Kidney (tissue), 14 donors: Measurements from ENCODE around the gene CYP11A1. TPM values are rescaled to one million over a fixed set of nuclear protein-coding genes. Genes with fewer than 3 reads are reported as not detected.

Source experiments
- DNase-seq, 5 donors: peaks; one replicate each; pipeline ENCODE4 v3.0.0-alpha.2; 2013 to 2020
- FAIRE-seq: peaks from 2 replicates; lab custom pipeline; 2012; peaks lifted over from hg19 to GRCh38; lab: Jason Lieb, UNC
- H3K27ac ChIP-seq, 2 donors: one replicate each; pipeline ENCODE4 v1.7.0; 2013; ENCODE audit warnings: low read depth in 2 of 2, low read length in 2 of 2, inconsistent platforms in 1 of 2
- H3K27me3 ChIP-seq: one replicate; pipeline ENCODE4 v1.7.1; 2013; ENCODE audit warnings: low read length, inconsistent platforms; ENCODE audit not compliant: control insufficient read depth, insufficient read depth
- H3K36me3 ChIP-seq, 3 donors: one replicate each; pipeline versions ENCODE4 v1.7.0 to v1.7.1; 2013; ENCODE audit warnings: low read length in 3 of 3, control low read depth in 1 of 3, inconsistent platforms in 1 of 3; ENCODE audit not compliant: insufficient read depth in 3 of 3, control insufficient read depth in 2 of 3
- H3K4me1 ChIP-seq, 3 donors: one replicate each; pipeline versions ENCODE4 v1.7.0 to v1.7.1; 2013; ENCODE audit warnings: low read length in 3 of 3, inconsistent platforms in 1 of 3, low read depth in 1 of 3; ENCODE audit not compliant: control insufficient read depth in 2 of 3, insufficient read depth in 2 of 3
- H3K4me3 ChIP-seq, 3 donors: one replicate each; pipeline versions ENCODE4 v1.7.0 to v1.8.1; 2013; ENCODE audit warnings: low read length in 3 of 3, control low read depth in 1 of 3, inconsistent platforms in 1 of 3
- H3K9ac ChIP-seq, 3 donors: one replicate each; pipeline versions ENCODE4 v1.7.0 to v1.7.1; 2013; ENCODE audit warnings: low read length in 3 of 3, control low read depth in 1 of 3, inconsistent platforms in 1 of 3
- H3K9me3 ChIP-seq, 3 donors: one replicate each; pipeline versions ENCODE4 v1.7.0 to v1.7.1; 2013; ENCODE audit warnings: low read length in 3 of 3, control low read depth in 1 of 3, inconsistent platforms in 1 of 3; ENCODE audit not compliant: control insufficient read depth in 2 of 3, insufficient read depth in 1 of 3
- CTCF ChIP-seq: IDR thresholded peaks from 3 replicates; pipeline ENCODE4 v1.5.1; 2012; ENCODE audit warnings: mild to moderate bottlenecking, moderate library complexity, borderline replicate concordance; ENCODE audit not compliant: insufficient read depth; ENCODE audit errors: extremely low read depth
- intact Hi-C: fragments of 100-400 bp; cut with DNase I; formaldehyde crosslinking; loops from one replicate; pipeline ENCODE4 v1.11.1; 2022
- polyA plus RNA-seq: library from polyadenylated mRNA; stranded (reverse); fragments of 350-450 nt; fragmentation: Illumina TruSeq; extraction: RNeasy Lipid Tissue Mini Kit (QIAGEN cat#74804); gene quantifications from one replicate; pipeline ENCODE4 v1.2.3, GENCODE V29; 2014; ENCODE audit warnings: low read depth, low replicate concordance; ENCODE audit not compliant: insufficient read depth
- total RNA-seq: library from RNA; stranded (reverse); fragmentation: NEBNext Ultra II Directional; extraction: Animal tissue kit (Norgen Biotek cat#: 25700); gene quantifications from one replicate; pipeline ENCODE4 v1.2.1, GENCODE V29; 2021
- donor health status: control.
- donor health status: control.
- donor health status: control.
- donor health status: control.
- donor health status: control.
- donor health status: DM: yes; HTN: yes; CAD: no.
- donor health status: Normal renal cell carcinoma (clear cell type).

The CYP11A1 gene
- total and polyA plus RNA-seq, 2 donors from 2014 or later: 0.13 to 2.7 TPM

GRCh38 chr15:74320352-74321247, 46.8 kb downstream of the CYP11A1 start:
- FAIRE-seq (no peak), DNase-seq (peak in 4 of 5 donors; percentile 68 to 82 (median 72))
- Histone ChIP-seq H3K9ac (no peak overlapping the region), H3K27ac (no peak overlapping the region), H3K36me3 (no peaks in the 10 kb centered on the region), H3K4me1 (peaks cover 0 to 2% (median 0%) of the 10 kb centered on the region in 3 donors), H3K27me3 (no peaks in the 10 kb centered on the region), H3K4me3 (no peak overlapping the region), H3K9me3 (no peaks in the 10 kb centered on the region)
- peak; percentile 40 for TF ChIP-seq CTCF
- intact Hi-C loops: loop anchor here (5.0 kb wide), 2 partner anchors 193 to 348 kb away; no protein-coding TSS in a partner anchor

GRCh38 chr15:74319596-74320351, 47.7 kb downstream of the CYP11A1 start:
- TF ChIP-seq CTCF: no peak
- H3K4me1 ChIP-seq: peaks cover 0 to 2% (median 0%) of the 10 kb centered on the region in 3 donors

GRCh38 chr15:74319138-74319460, 48.3 kb downstream of the CYP11A1 start:
- no peak for FAIRE-seq
- intact Hi-C loops: no loop called here
- TF ChIP-seq CTCF: no peak
- Histone ChIP-seq H3K4me3 (no peak overlapping the region), H3K9me3 (no peaks in the 10 kb centered on the region), H3K27ac (no peak overlapping the region), H3K9ac (no peak overlapping the region), H3K36me3 (no peaks in the 10 kb centered on the region), H3K27me3 (no peaks in the 10 kb centered on the region), H3K4me1 (peaks cover 0 to 2% (median 0%) of the 10 kb centered on the region in 3 donors)
- DNase-seq: no peak

More at GRCh38 chr15:74319596-74320351, 47.7 kb downstream of the CYP11A1 start:
- no peak for DNase-seq
- no peak for FAIRE-seq
- intact Hi-C loops: loop anchor here (5.0 kb wide), 2 partner anchors 192 to 347 kb away; no protein-coding TSS in a partner anchor
- H3K9me3 ChIP-seq: no peaks in the 10 kb centered on the region
- H3K27ac ChIP-seq: no peak overlapping the region
- no peaks in the 10 kb centered on the region for H3K36me3 ChIP-seq
- H3K9ac ChIP-seq: no peak overlapping the region
- H3K27me3 ChIP-seq: no peaks in the 10 kb centered on the region
- H3K4me3 ChIP-seq: no peak overlapping the region
